H1 (cell line): Measurements from ENCODE around the gene WWP2. TPM values are rescaled to one million over a fixed set of nuclear protein-coding genes. Genes with fewer than 3 reads are reported as not detected.

Experiments
- CTCF ChIA-PET: fragments of 300-600 bp; sonication (Branson Sonifier 250); formaldehyde crosslinking; loops from one replicate; lab custom pipeline; 2021; ENCODE audit not compliant: partially characterized antibody; lab: Charles Lee
- POLR2A ChIA-PET: fragments of 300-600 bp; sonication (Branson Sonifier 250); formaldehyde crosslinking; loops from one replicate; lab custom pipeline; 2021; ENCODE audit warnings: inconsistent platforms; ENCODE audit not compliant: partially characterized antibody; lab: Charles Lee
- DNase-seq, 2 experiments: peaks; one replicate each; pipeline versions ENCODE4 v3.0.0 to v3.0.0-alpha.2; 2010 to 2022; ENCODE audit warnings: low spot score in 2 of 2, low read depth in 1 of 2, mixed read lengths in 1 of 2
- FAIRE-seq: peaks from 2 replicates; lab custom pipeline; 2011; peaks lifted over from hg19 to GRCh38; lab: Jason Lieb, UNC
- H2AFZ ChIP-seq: 2 replicates; pipeline ENCODE4 v1.8.1; 2012; ENCODE audit warnings: low read length, inconsistent platforms
- H2AK5ac ChIP-seq: 2 replicates; pipeline ENCODE4 v1.6.1; 2013; ENCODE audit warnings: low read depth, low read length
- H2BK120ac ChIP-seq: replicated peaks from 2 replicates; pipeline ENCODE3; 2013; ENCODE audit warnings: low read depth, low read length, inconsistent platforms
- H2BK12ac ChIP-seq: 2 replicates; pipeline ENCODE4 v1.6.1; 2013; ENCODE audit warnings: low read depth, low read length
- H2BK15ac ChIP-seq: 2 replicates; pipeline ENCODE4 v1.6.1; 2013; ENCODE audit warnings: low read length
- H2BK20ac ChIP-seq: 2 replicates; pipeline ENCODE4 v1.6.1; 2013; ENCODE audit warnings: low read length
- H2BK5ac ChIP-seq: 2 replicates; pipeline ENCODE4 v1.6.1; 2013; ENCODE audit warnings: low read depth, low read length
- H3K14ac ChIP-seq: 2 replicates; pipeline ENCODE4 v1.6.1; 2013; ENCODE audit warnings: inconsistent platforms; ENCODE audit not compliant: insufficient read length
- H3K18ac ChIP-seq: 2 replicates; pipeline ENCODE4 v1.6.1; 2013; ENCODE audit warnings: low read length; ENCODE audit errors: extremely low read depth
- H3K23ac ChIP-seq: 2 replicates; pipeline ENCODE4 v1.6.1; 2013; ENCODE audit warnings: inconsistent platforms; ENCODE audit not compliant: insufficient read length
- H3K23me2 ChIP-seq: 2 replicates; pipeline ENCODE4 v1.6.1; 2013; ENCODE audit warnings: low read depth, low read length
- H3K27ac ChIP-seq: 2 replicates; pipeline ENCODE4 v1.6.1; 2011; ENCODE audit warnings: low read depth, low read length, inconsistent platforms
- H3K27me3 ChIP-seq, 4 experiments: replicated peaks in 1 of 4; 1 replicate in 1 of 4; 2 replicates in 3 of 4; pipeline versions ENCODE4 v1.6.1 to v1.8.1; 2011 to 2013; ENCODE audit warnings: low read length in 3 of 4, mild to moderate bottlenecking in 3 of 4, inconsistent platforms in 2 of 4, mixed read lengths in 2 of 4, moderate library complexity in 1 of 4; ENCODE audit not compliant: control insufficient read depth in 3 of 4, insufficient read depth in 3 of 4; ENCODE audit errors: extremely low read depth in 1 of 4
- H3K36me3 ChIP-seq, 4 experiments: 2 replicates each; pipeline versions ENCODE4 v1.6.1 to v1.8.1; 2011 to 2013; ENCODE audit warnings: mild to moderate bottlenecking in 4 of 4, low read length in 3 of 4, moderate library complexity in 2 of 4, control low read depth in 1 of 4, inconsistent platforms in 1 of 4; ENCODE audit not compliant: insufficient read depth in 4 of 4, control insufficient read depth in 2 of 4
- H3K4ac ChIP-seq: replicated peaks from 2 replicates; pipeline ENCODE3; 2013; ENCODE audit warnings: low read length, low read depth, mixed read lengths, inconsistent platforms; ENCODE audit not compliant: insufficient read length
- H3K4me1 ChIP-seq, 4 experiments: replicated peaks in 1 of 4; 1 replicate in 1 of 4; 2 replicates in 3 of 4; pipeline versions ENCODE4 v1.6.1 to v1.8.1; 2011 to 2013; ENCODE audit warnings: low read length in 3 of 4, inconsistent platforms in 2 of 4, mixed read lengths in 1 of 4; ENCODE audit not compliant: insufficient read depth in 4 of 4, control insufficient read depth in 3 of 4
- H3K4me2 ChIP-seq, 2 experiments: 2 replicates each; pipeline versions ENCODE4 v1.6.1 to v1.8.1; 2011 to 2013; ENCODE audit warnings: low read depth in 2 of 2, low read length in 2 of 2, control low read depth in 1 of 2, inconsistent platforms in 1 of 2, mild to moderate bottlenecking in 1 of 2; ENCODE audit not compliant: insufficient read depth in 1 of 2
- H3K4me3 ChIP-seq, 4 experiments: fragments of 200-600, 300-600 bp in 1 of 4; sonication (generic), shearing (Covaris generic), sonication (Bioruptor Twin) in 1 of 4; 2 replicates each; pipeline versions ENCODE4 v1.5.1 to v1.8.1; 2011 to 2016; ENCODE audit warnings: low read length in 4 of 4, low read depth in 3 of 4, control low read depth in 2 of 4, inconsistent platforms in 2 of 4, mild to moderate bottlenecking in 2 of 4, mixed read lengths in 1 of 4, moderate library complexity in 1 of 4; ENCODE audit not compliant: insufficient read depth in 2 of 4; ENCODE audit errors: extremely low read depth in 1 of 4
- H3K56ac ChIP-seq: replicated peaks from 2 replicates; pipeline ENCODE3; 2013; ENCODE audit warnings: low read depth, mild to moderate bottlenecking, mixed read lengths, low read length, inconsistent platforms; ENCODE audit not compliant: insufficient read length
- H3K79me1 ChIP-seq: 2 replicates; pipeline ENCODE4 v1.6.1; 2013; ENCODE audit warnings: low read depth, low read length, control low read depth
- H3K79me2 ChIP-seq, 2 experiments: 2 replicates each; pipeline versions ENCODE4 v1.6.1 to v1.8.1; 2012 to 2013; ENCODE audit warnings: low read length in 2 of 2, mild to moderate bottlenecking in 2 of 2, inconsistent platforms in 1 of 2; ENCODE audit not compliant: insufficient read depth in 2 of 2, control insufficient read depth in 1 of 2
- H3K9ac ChIP-seq, 4 experiments: replicated peaks in 1 of 4; 1 replicate in 1 of 4; 2 replicates in 3 of 4; pipeline versions ENCODE4 v1.6.1 to v1.8.1; 2011 to 2013; ENCODE audit warnings: low read depth in 3 of 4, low read length in 3 of 4, control low read depth in 2 of 4, mild to moderate bottlenecking in 2 of 4, moderate library complexity in 2 of 4, inconsistent platforms in 1 of 4; ENCODE audit errors: extremely low read depth in 1 of 4
- H3K9me3 ChIP-seq, 2 experiments: 2 replicates each; pipeline versions ENCODE4 v1.6.1 to v1.8.1; 2012 to 2013; ENCODE audit warnings: mild to moderate bottlenecking in 2 of 2, moderate library complexity in 2 of 2, control low read depth in 1 of 2, inconsistent platforms in 1 of 2, low read depth in 1 of 2, low read length in 1 of 2, mixed read lengths in 1 of 2; ENCODE audit not compliant: insufficient read depth in 2 of 2
- H4K20me1 ChIP-seq, 2 experiments: replicated peaks in 1 of 2; 2 replicates each; pipeline versions ENCODE3 to v1.8.1; 2011 to 2013; ENCODE audit warnings: inconsistent platforms in 2 of 2, low read length in 2 of 2, mild to moderate bottlenecking in 1 of 2; ENCODE audit not compliant: insufficient read depth in 2 of 2, control insufficient read depth in 1 of 2
- H4K5ac ChIP-seq: 2 replicates; pipeline ENCODE4 v1.6.1; 2013; ENCODE audit warnings: low read length, low read depth, mixed read lengths, inconsistent platforms; ENCODE audit not compliant: insufficient read length
- H4K8ac ChIP-seq: 2 replicates; pipeline ENCODE4 v1.8.0; 2013; ENCODE audit warnings: mild to moderate bottlenecking, moderate library complexity, low read length, inconsistent platforms; ENCODE audit not compliant: insufficient read depth; ENCODE audit errors: extremely low read depth
- H4K91ac ChIP-seq: replicated peaks from 2 replicates; pipeline ENCODE3; 2013; ENCODE audit warnings: low read length, mixed read lengths, inconsistent platforms; ENCODE audit not compliant: insufficient read length
- KDM4A ChIP-seq: IDR thresholded peaks from one replicate; pipeline ENCODE4 v1.7.1; 2012; ENCODE audit warnings: low read depth, mild to moderate bottlenecking, moderate library complexity, low read length, inconsistent platforms; ENCODE audit not compliant: severe bottlenecking
- RXRA ChIP-seq: IDR thresholded peaks from 2 replicates; pipeline ENCODE4 v1.6.1; 2011; ENCODE audit warnings: low read depth, mild to moderate bottlenecking, low read length, moderate library complexity; ENCODE audit not compliant: insufficient read depth
- SP1 ChIP-seq: IDR thresholded peaks from 2 replicates; pipeline ENCODE4 v1.6.1; 2011; ENCODE audit warnings: low read depth, low read length
- TAF7 ChIP-seq: optimal IDR thresholded peaks from 2 replicates; pipeline ENCODE3; 2011; ENCODE audit warnings: low read depth, mild to moderate bottlenecking, inconsistent platforms, low read length, moderate library complexity, borderline replicate concordance
- USF2 ChIP-seq: IDR thresholded peaks from 2 replicates; pipeline ENCODE4 v1.6.1; 2011; ENCODE audit warnings: low read length, improper control_type of control experiment
- WGBS, 2 experiments: shearing (Covaris generic) in 1 of 2; methylation state at CpG; one replicate each; pipeline versions ENCODE4 v1.1.6 to v1.1.7; 2013 to 2015; ENCODE audit warnings: low lambda C conversion rate in 2 of 2, mixed read lengths in 2 of 2, inconsistent platforms in 1 of 2, low coverage in 1 of 2, missing lambda C conversion rate in 1 of 2; ENCODE audit not compliant: insufficient replicate concordance in 2 of 2, insufficient coverage in 1 of 2, insufficient read length in 1 of 2; ENCODE audit errors: extremely low coverage in 1 of 2, missing lambda C conversion rate in 1 of 2; 5-methylcytosine and 5-hydroxymethylcytosine counted together
- polyA plus RNA-seq, 7 experiments: library from polyadenylated mRNA; depleted of rRNA in 3 of 7; stranded (reverse) in 5 of 7; unstranded in 2 of 7; fragments of >200 nt in 5 of 7; fragments of 200-250 nt in 2 of 7; gene quantifications; 1 replicate in 5 of 7; 2 replicates in 1 of 7; 4 replicates in 1 of 7; pipeline versions ENCODE4 v1.2.1 to v1.2.3, GENCODE V29; 2011 to 2013; ENCODE audit warnings: missing spikeins in 2 of 7, mixed read lengths in 2 of 7
- total RNA-seq: library from RNA; stranded (reverse); fragmentation: NEBNext Ultra II Directional; extraction: Animal tissue kit (Norgen Biotek cat#: 25700); gene quantifications from 2 replicates; pipeline ENCODE4 v1.2.1, GENCODE V29; 2021

The WWP2 gene
- total and polyA plus RNA-seq, 2 of the 8 experiments (the other 6 are each of a cell fraction or from before 2014, with no cell fraction given): 14.1 to 42.2 TPM

GRCh38 chr16:69903865-69904415 is 141.8 kb downstream of the WWP2 start:
- Histone ChIP-seq H2BK15ac (no peak overlapping the region), H3K36me3 (0 out of 8 replicates have a peak, but pooled peaks cover 0 to 4% (median 0%) of the 10 kb centered on the region in 4 experiments), H3K14ac (no peak overlapping the region), H2AFZ (no peak overlapping the region), H4K91ac (no peak overlapping the region), H3K4me2 (no peak overlapping the region), H3K79me2 (no peaks in the 10 kb centered on the region), H3K23ac (no peak overlapping the region), H3K56ac (no peak overlapping the region), H3K23me2 (no peaks in the 10 kb centered on the region), H2BK120ac (no peak overlapping the region), H3K79me1 (no peaks in the 10 kb centered on the region), H3K27ac (no peak overlapping the region), H3K4me3 (no peak overlapping the region), H4K5ac (no peak overlapping the region), H4K8ac (no peak overlapping the region), H3K9me3 (no peaks in the 10 kb centered on the region), H3K9ac (no peak overlapping the region), H2BK12ac (no peak overlapping the region), H4K20me1 (no peaks in the 10 kb centered on the region), H2AK5ac (no peak overlapping the region), H3K18ac (no peak overlapping the region), H3K4ac (no peak overlapping the region), H2BK20ac (0 out of 2 replicates have a peak overlapping the region, but pooled peaks have one; percentile 26), H3K4me1 (peaks cover 0 to 9% (median 0%) of the 10 kb centered on the region in 4 experiments; a peak in 2 of 7 replicates), H3K27me3 (no peaks in the 10 kb centered on the region), H2BK5ac (no peak overlapping the region)
- FAIRE-seq: no peak
- 94% methylated on average over 8 of the region's 8 CpGs; no CpG with 5 or more reads in 1 of the 2 experiments for WGBS, 2 experiments
- CTCF ChIA-PET: interaction anchor here (1.3 kb wide), 1 partner anchor 22 kb away, joined by 3 read pairs; no protein-coding TSS in a partner anchor
- POLR2A ChIA-PET: interaction anchor here (0.8 to 1.3 kb wide), 2 partner anchors 14 to 24 kb away, joined by 3 to 4 read pairs; no protein-coding TSS in a partner anchor
- no peak for DNase-seq
- TF ChIP-seq RXRA: no peak
- no peak for TF ChIP-seq TAF7
- TF ChIP-seq SP1: no peak
- no peak for TF ChIP-seq USF2
- no peak for TF ChIP-seq KDM4A
